Measurements from ENCODE around the gene NOS1. TPM values are rescaled to one million over a fixed set of nuclear protein-coding genes. Genes with fewer than 3 reads are reported as not detected.

The NOS1 gene
- total RNA-seq, 1 experiment from 2014 or later = not detected

- no peaks in the 10 kb centered on the region for H3K36me3 ChIP-seq (ENCODE audit: control insufficient read depth, insufficient read depth, low read length)
- no peak overlapping the region for H3K4me3 ChIP-seq (ENCODE audit: low read depth, low read length)
- ChIA-PET CTCF (no interaction called here), POLR2A (no interaction called here)
- Mint-ChIP-seq H3K4me3 (ENCODE audit: unreplicated experiment) (no peak overlapping the region), H3K9me3 (ENCODE audit: unreplicated experiment) (peaks cover 18% of the 10 kb centered on the region), H3K36me3 (ENCODE audit: insufficient read depth, unreplicated experiment) (no peaks in the 10 kb centered on the region), H3K4me1 (ENCODE audit: low read depth, unreplicated experiment) (no peaks in the 10 kb centered on the region), H3K27ac (ENCODE audit: unreplicated experiment) (no peak overlapping the region), H3K27me3 (ENCODE audit: insufficient read depth, unreplicated experiment) (peaks cover 10% of the 10 kb centered on the region)
- intact Hi-C loops (cut with micrococcal nuclease; ENCODE audit: unreplicated experiment) = no loop called here
- DNase-seq = no peak
- H3K27me3 ChIP-seq (replicated peaks; ENCODE audit: control insufficient read depth, insufficient read depth, low read length) = no peaks in the 10 kb centered on the region
- H3K9me3 ChIP-seq = no peaks in the 10 kb centered on the region
- no TSS peak for BruUV-seq (replicated peaks)
- no peak for TF ChIP-seq CTCF (IDR thresholded peaks at IDR 0.05; ENCODE audit: insufficient read depth in 1 of 2, low read depth in 1 of 2, low read length in 1 of 2, severe bottlenecking in 1 of 2, unreplicated experiment in 1 of 2)
- H3K4me1 ChIP-seq = no peaks in the 10 kb centered on the region
These were observed 68.7 kb downstream of the NOS1 start for GRCh38 chr12:117292688-117293087.

DNA sequence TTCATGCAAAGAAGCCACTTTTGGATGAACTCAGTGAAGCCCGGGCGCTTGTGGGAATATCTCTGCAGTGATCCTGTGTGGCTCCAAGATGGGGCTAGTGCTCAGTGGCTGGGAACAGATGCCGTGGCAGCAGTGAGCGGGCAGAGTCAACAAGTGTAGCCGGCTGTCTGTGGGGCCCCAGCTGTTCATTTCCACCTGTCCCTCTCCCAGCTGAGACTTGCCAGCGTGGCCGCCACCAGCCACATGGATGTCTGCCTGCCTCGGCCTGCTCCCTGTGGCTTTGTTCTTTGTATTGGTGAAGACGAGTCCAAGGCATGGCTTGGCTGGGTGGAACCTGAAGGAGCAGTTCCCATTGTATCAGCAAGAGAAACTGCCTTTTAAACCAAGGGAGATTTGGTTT is 77.3 kb downstream of the NOS1 start:
- H3K4me3 Mint-ChIP-seq (ENCODE audit: unreplicated experiment) = no peak overlapping the region
- Histone ChIP-seq H3K36me3 (ENCODE audit: control insufficient read depth, insufficient read depth, low read length) (no peaks in the 10 kb centered on the region), H3K4me1 (no peaks in the 10 kb centered on the region), H3K27me3 (replicated peaks; ENCODE audit: control insufficient read depth, insufficient read depth, low read length) (no peaks in the 10 kb centered on the region), H3K4me3 (ENCODE audit: low read depth, low read length) (no peak overlapping the region), H3K9me3 (no peaks in the 10 kb centered on the region)
- no TSS peak for BruUV-seq (replicated peaks)
- peaks cover 6% of the 10 kb centered on the region for H3K27me3 Mint-ChIP-seq (ENCODE audit: insufficient read depth, unreplicated experiment)
- POLR2A ChIA-PET = no interaction called here
- no peak overlapping the region for H3K27ac Mint-ChIP-seq (ENCODE audit: unreplicated experiment)
- intact Hi-C loops (cut with micrococcal nuclease; ENCODE audit: unreplicated experiment) = no loop called here
- H3K4me1 Mint-ChIP-seq (ENCODE audit: low read depth, unreplicated experiment) = no peaks in the 10 kb centered on the region
- DNase-seq = no peak
- no peak for TF ChIP-seq CTCF (IDR thresholded peaks at IDR 0.05; ENCODE audit: insufficient read depth in 1 of 2, low read depth in 1 of 2, low read length in 1 of 2, severe bottlenecking in 1 of 2, unreplicated experiment in 1 of 2)
- CTCF ChIA-PET = no interaction called here
- H3K36me3 Mint-ChIP-seq (ENCODE audit: insufficient read depth, unreplicated experiment) = no peaks in the 10 kb centered on the region
- H3K9me3 Mint-ChIP-seq (ENCODE audit: unreplicated experiment) = no peaks in the 10 kb centered on the region

- intact Hi-C loops (cut with micrococcal nuclease; ENCODE audit: unreplicated experiment) = no loop called here
- H3K9me3 Mint-ChIP-seq (ENCODE audit: unreplicated experiment) = no peaks in the 10 kb centered on the region
- H3K27me3 Mint-ChIP-seq (ENCODE audit: insufficient read depth, unreplicated experiment) = peaks cover 6% of the 10 kb centered on the region
- Histone ChIP-seq H3K27me3 (replicated peaks; ENCODE audit: control insufficient read depth, insufficient read depth, low read length) (no peaks in the 10 kb centered on the region), H3K9me3 (no peaks in the 10 kb centered on the region), H3K36me3 (ENCODE audit: control insufficient read depth, insufficient read depth, low read length) (no peaks in the 10 kb centered on the region), H3K4me1 (no peaks in the 10 kb centered on the region), H3K4me3 (ENCODE audit: low read depth, low read length) (no peak overlapping the region)
- ChIA-PET CTCF (no interaction called here), POLR2A (no interaction called here)
- no peaks in the 10 kb centered on the region for H3K36me3 Mint-ChIP-seq (ENCODE audit: insufficient read depth, unreplicated experiment)
- H3K4me1 Mint-ChIP-seq (ENCODE audit: low read depth, unreplicated experiment) = no peaks in the 10 kb centered on the region
- no peak for TF ChIP-seq CTCF (IDR thresholded peaks at IDR 0.05; ENCODE audit: insufficient read depth in 1 of 2, low read depth in 1 of 2, low read length in 1 of 2, severe bottlenecking in 1 of 2, unreplicated experiment in 1 of 2)
- H3K27ac Mint-ChIP-seq (ENCODE audit: unreplicated experiment) = no peak overlapping the region
- BruUV-seq (replicated peaks) = no TSS peak
- no peak overlapping the region for H3K4me3 Mint-ChIP-seq (ENCODE audit: unreplicated experiment)
- DNase-seq = no peak
These were observed 78.9 kb downstream of the NOS1 start for GRCh38 chr12:117282490-117282889.
